H9 (cell line): ENCODE results near the gene SAP30L. TPM values are rescaled to one million over a fixed set of nuclear protein-coding genes. Genes with fewer than 3 reads are reported as not detected.

Experiments used
- DNase-seq: peaks from one replicate; pipeline ENCODE4 v3.0.0-alpha.2; 2017
- H2AFZ ChIP-seq: one replicate; pipeline ENCODE4 v1.6.1; 2013; ENCODE audit warnings: mild to moderate bottlenecking, low read length, control low read depth, moderate library complexity
- H2AK5ac ChIP-seq: 2 replicates; pipeline ENCODE4 v1.6.1; 2013; ENCODE audit warnings: low read length, control low read depth, mixed read lengths; ENCODE audit not compliant: insufficient read length
- H2BK120ac ChIP-seq: one replicate; pipeline ENCODE4 v1.6.1; 2013; ENCODE audit warnings: low read depth, mild to moderate bottlenecking, low read length, control low read depth, inconsistent platforms; ENCODE audit not compliant: poor library complexity, severe bottlenecking
- H2BK12ac ChIP-seq: 2 replicates; pipeline ENCODE4 v1.6.1; 2013; ENCODE audit warnings: low read length, control low read depth, mixed read lengths, low read depth; ENCODE audit not compliant: insufficient read length
- H2BK15ac ChIP-seq: 2 replicates; pipeline ENCODE4 v1.6.1; 2013; ENCODE audit warnings: low read depth, low read length, control low read depth
- H2BK20ac ChIP-seq: one replicate; pipeline ENCODE4 v1.6.1; 2013; ENCODE audit warnings: low read depth, mild to moderate bottlenecking, low read length, control low read depth, inconsistent platforms; ENCODE audit not compliant: poor library complexity, severe bottlenecking
- H2BK5ac ChIP-seq: 2 replicates; pipeline ENCODE4 v1.6.1; 2013; ENCODE audit warnings: low read length, control low read depth, mixed read lengths; ENCODE audit not compliant: insufficient read length
- H3K14ac ChIP-seq: 2 replicates; pipeline ENCODE4 v1.6.1; 2013; ENCODE audit warnings: low read length, control low read depth; ENCODE audit not compliant: insufficient read depth
- H3K18ac ChIP-seq: 2 replicates; pipeline ENCODE4 v1.6.1; 2013; ENCODE audit warnings: low read depth, mild to moderate bottlenecking, mixed read lengths, low read length, control low read depth; ENCODE audit not compliant: insufficient read length
- H3K23ac ChIP-seq: 2 replicates; pipeline ENCODE4 v1.6.1; 2013; ENCODE audit warnings: low read length, control low read depth, mixed read lengths, low read depth; ENCODE audit not compliant: insufficient read length
- H3K23me2 ChIP-seq: 2 replicates; pipeline ENCODE4 v1.6.1; 2013; ENCODE audit warnings: low read depth, mild to moderate bottlenecking, mixed read lengths, low read length, control low read depth; ENCODE audit not compliant: insufficient read length, poor library complexity, severe bottlenecking
- H3K27ac ChIP-seq: 2 replicates; pipeline ENCODE4 v1.5.1; 2013; ENCODE audit warnings: low read length, control low read depth, mixed read lengths, low read depth; ENCODE audit not compliant: insufficient read length
- H3K27me3 ChIP-seq: 2 replicates; pipeline ENCODE4 v1.6.1; 2013; ENCODE audit warnings: low read length, control low read depth, inconsistent platforms; ENCODE audit not compliant: insufficient read depth
- H3K4ac ChIP-seq: 2 replicates; pipeline ENCODE4 v1.6.1; 2013; ENCODE audit warnings: low read depth, mild to moderate bottlenecking, control low read depth, inconsistent platforms, low read length, moderate library complexity
- H3K4me1 ChIP-seq: 2 replicates; pipeline ENCODE4 v1.6.1; 2013; ENCODE audit warnings: low read length, control low read depth, inconsistent platforms; ENCODE audit not compliant: insufficient read depth
- H3K4me2 ChIP-seq: 2 replicates; pipeline ENCODE4 v1.6.1; 2013; ENCODE audit warnings: low read length, control low read depth, mixed read lengths; ENCODE audit not compliant: insufficient read length, insufficient read depth
- H3K56ac ChIP-seq: 2 replicates; pipeline ENCODE4 v1.6.1; 2013; ENCODE audit warnings: low read depth, mild to moderate bottlenecking, mixed read lengths, low read length, control low read depth; ENCODE audit not compliant: insufficient read length
- H3K79me1 ChIP-seq: 2 replicates; pipeline ENCODE4 v1.6.1; 2013; ENCODE audit warnings: low read depth, mild to moderate bottlenecking, moderate library complexity, low read length, control low read depth, inconsistent platforms; ENCODE audit not compliant: insufficient read depth, poor library complexity, severe bottlenecking
- H3K79me2 ChIP-seq: 2 replicates; pipeline ENCODE4 v1.6.1; 2013; ENCODE audit warnings: low read length, control low read depth, inconsistent platforms; ENCODE audit not compliant: insufficient read depth
- H3K9ac ChIP-seq: 2 replicates; pipeline ENCODE4 v1.6.1; 2013; ENCODE audit warnings: low read length, control low read depth, mixed read lengths; ENCODE audit not compliant: insufficient read length; ENCODE audit errors: extremely low read depth
- H3K9me3 ChIP-seq: one replicate; pipeline ENCODE4 v1.6.1; 2013; ENCODE audit warnings: low read depth, low read length, inconsistent platforms; ENCODE audit not compliant: control insufficient read depth
- H3T11ph ChIP-seq: one replicate; pipeline ENCODE4 v1.6.1; 2013; ENCODE audit warnings: mild to moderate bottlenecking, low read length, control low read depth, inconsistent platforms
- H4K20me1 ChIP-seq: one replicate; pipeline ENCODE4 v1.6.1; 2013; ENCODE audit not compliant: control insufficient read depth, insufficient read length, insufficient read depth
- H4K5ac ChIP-seq: 2 replicates; pipeline ENCODE4 v1.6.1; 2013; ENCODE audit warnings: low read depth, mild to moderate bottlenecking, mixed read lengths, low read length, control low read depth; ENCODE audit not compliant: insufficient read length
- H4K8ac ChIP-seq: replicated peaks from 2 replicates; pipeline ENCODE4 v1.6.1; 2013; ENCODE audit warnings: low read length, control low read depth, mixed read lengths, low read depth; ENCODE audit not compliant: insufficient read length
- H4K91ac ChIP-seq: 2 replicates; pipeline ENCODE4 v1.6.1; 2013; ENCODE audit warnings: low read depth, mild to moderate bottlenecking, moderate library complexity, mixed read lengths, low read length, control low read depth; ENCODE audit not compliant: insufficient read length
- H3K27ac Mint-ChIP-seq, 3 experiments: 2 replicates in 2 of 3; 3 replicates in 1 of 3; pipeline ENCODE4 v1.8.0; 2020 to 2021; ENCODE audit warnings: mixed read lengths in 3 of 3, mild to moderate bottlenecking in 1 of 3, moderate library complexity in 1 of 3
- H3K27me3 Mint-ChIP-seq: 2 replicates; pipeline ENCODE4 v1.8.0; 2021; ENCODE audit warnings: low read depth, mild to moderate bottlenecking, moderate library complexity, mixed read lengths
- H3K36me3 Mint-ChIP-seq, 3 experiments: 2 replicates in 2 of 3; 3 replicates in 1 of 3; pipeline ENCODE4 v1.8.0; 2020 to 2021; ENCODE audit warnings: low read depth in 3 of 3, mixed read lengths in 3 of 3; ENCODE audit not compliant: insufficient read depth in 1 of 3
- H3K4me1 Mint-ChIP-seq, 2 experiments: 2 replicates each; pipeline ENCODE4 v1.8.0; 2020; ENCODE audit warnings: mixed read lengths in 2 of 2
- H3K4me3 Mint-ChIP-seq, 2 experiments: 2 replicates in 1 of 2; 3 replicates in 1 of 2; pipeline ENCODE4 v1.8.0; 2020 to 2021; ENCODE audit warnings: mild to moderate bottlenecking in 2 of 2, mixed read lengths in 2 of 2, moderate library complexity in 1 of 2
- H3K9me3 Mint-ChIP-seq, 2 experiments: 2 replicates in 1 of 2; 3 replicates in 1 of 2; pipeline ENCODE4 v1.8.0; 2020; ENCODE audit warnings: mild to moderate bottlenecking in 2 of 2, mixed read lengths in 2 of 2, moderate library complexity in 1 of 2
- CTCF ChIP-seq: fragments of 200-600 bp; sonication (generic); conservative IDR thresholded peaks from 3 replicates; pipeline ENCODE4 v1.8.0; 2021; ENCODE audit warnings: antibody characterized with exemption, mild to moderate bottlenecking
- WGBS: extraction: QIAGEN DNeasy Blood & Tissue Kit; methylation state at CpG from one replicate; pipeline ENCODE4 v1.1.7; 2013; ENCODE audit warnings: missing lambda C conversion rate, low lambda C conversion rate, mixed read lengths; ENCODE audit not compliant: insufficient read length; ENCODE audit errors: extremely low coverage; 5-methylcytosine and 5-hydroxymethylcytosine counted together
- total RNA-seq: library from RNA; stranded (reverse); gene quantifications from 2 replicates; pipeline ENCODE4 v1.2.1, GENCODE V29; 2021

Gene SAP30L
- total RNA-seq, 1 experiment from 2014 or later = 25.0 TPM

GRCh38 chr5:154494036-154494435, 48.2 kb downstream of the SAP30L start:
- Mint-ChIP-seq H3K27ac (no peak overlapping the region), H3K9me3 (no peaks in the 10 kb centered on the region), H3K4me3 (no peak overlapping the region), H3K4me1 (0 out of 4 replicates have a peak, but pooled peaks cover 0 to 6% of the 10 kb centered on the region in 2 experiments), H3K27me3 (peaks cover 68% of the 10 kb centered on the region), H3K36me3 (no peaks in the 10 kb centered on the region)
- Histone ChIP-seq H2BK15ac (no peak overlapping the region), H4K91ac (no peak overlapping the region), H2AFZ (no peak overlapping the region), H3K79me1 (no peaks in the 10 kb centered on the region), H3K56ac (no peak overlapping the region), H4K20me1 (no peaks in the 10 kb centered on the region), H3K14ac (no peak overlapping the region), H3K23me2 (peaks cover 2% of the 10 kb centered on the region), H3K27me3 (no peaks in the 10 kb centered on the region; the same call in 1 of the 2 replicates), H3K79me2 (no peaks in the 10 kb centered on the region), H2BK5ac (no peak overlapping the region), H2AK5ac (no peak overlapping the region), H4K8ac (no peak overlapping the region), H3K27ac (no peak overlapping the region), H3K18ac (no peak overlapping the region), H3K4ac (no peak overlapping the region), H3K4me1 (no peaks in the 10 kb centered on the region), H3T11ph (no peak overlapping the region), H3K4me2 (no peak overlapping the region), H3K9me3 (no peaks in the 10 kb centered on the region), H2BK12ac (no peak overlapping the region), H2BK20ac (no peak overlapping the region), H3K23ac (no peak overlapping the region), H2BK120ac (no peak overlapping the region), H4K5ac (no peak overlapping the region), H3K9ac (no peak overlapping the region)
- no CpG with 5 or more reads among the region's 4 CpGs for WGBS
- no peak for DNase-seq
- no peak for TF ChIP-seq CTCF
